Fibroblast of upper back skin (primary cell): ENCODE data around the gene SLC29A4.

Experiments used
- DNase-seq: peaks from one replicate; pipeline ENCODE4 v3.0.0-alpha.2; 2013

The SLC29A4 gene

GRCh38 chr7:5330288-5330687 is 47.5 kb downstream of the SLC29A4 start:
- DNase-seq, result no peak

DNA sequence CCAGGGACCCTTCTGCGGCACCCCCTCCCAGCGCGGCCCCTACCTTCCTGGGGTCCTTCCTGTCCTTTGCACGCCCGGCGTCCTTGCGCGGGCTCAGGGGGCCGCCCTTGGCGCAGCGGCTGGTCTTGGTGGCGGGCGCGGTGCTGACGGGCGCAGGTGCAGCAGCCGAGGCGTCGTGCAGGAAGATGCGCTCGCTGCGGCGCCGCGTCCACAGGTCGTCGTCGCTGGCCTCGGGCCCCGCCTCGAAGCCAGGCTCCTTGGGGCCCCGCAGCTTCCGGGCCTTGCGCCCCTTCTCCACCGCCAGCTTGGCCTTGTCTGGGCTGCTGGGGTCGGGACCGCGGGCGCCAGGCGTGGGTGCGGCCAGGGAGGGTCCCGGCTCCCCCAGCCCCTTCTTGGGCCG is 49.8 kb downstream of the SLC29A4 start:
- DNase-seq, result no peak

GRCh38 chr7:5333121-5334045 is 50.6 kb downstream of the SLC29A4 start:
- no peak for DNase-seq

GRCh38 chr7:5334671-5335070 is 51.9 kb downstream of the SLC29A4 start:
- no peak for DNase-seq

DNA sequence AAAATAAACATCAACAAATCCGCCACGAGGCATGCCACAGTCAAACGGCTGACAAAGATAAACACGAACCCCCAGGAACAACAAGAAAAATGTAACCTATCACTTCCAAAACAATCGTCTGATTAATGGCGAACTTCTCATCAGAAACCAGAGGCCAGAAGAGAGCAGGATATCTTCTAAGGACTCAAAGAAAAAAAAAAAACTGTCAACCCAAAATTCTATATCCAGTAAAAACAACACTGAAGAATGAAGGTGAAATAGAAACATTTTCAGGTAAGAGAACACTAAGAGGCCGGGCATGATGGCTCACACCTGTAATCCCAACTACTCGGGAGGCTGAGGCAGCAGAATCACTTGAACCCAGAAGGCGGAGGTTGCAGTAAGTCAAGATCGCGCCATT is 54.3 kb downstream of the SLC29A4 start:
- DNase-seq, result no peak

DNA sequence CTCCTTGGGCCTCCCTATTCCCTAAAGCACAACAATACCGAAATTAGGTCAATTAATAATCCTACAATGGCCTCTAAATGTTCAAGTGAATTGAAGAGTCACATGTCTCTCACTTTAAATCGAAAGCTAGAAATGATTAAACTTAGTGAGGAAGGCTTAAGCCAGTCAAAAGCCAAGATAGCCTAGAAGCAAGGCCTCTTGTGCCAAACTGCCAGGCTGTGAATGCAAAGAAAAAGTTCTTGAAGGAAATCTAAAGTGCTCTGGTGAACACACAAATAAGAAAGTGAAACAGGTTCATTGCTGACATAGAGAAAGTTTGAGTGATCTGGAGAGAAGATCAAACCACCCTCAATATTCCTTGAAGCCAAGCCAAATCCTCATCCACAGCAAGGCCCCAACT is 57.2 kb downstream of the SLC29A4 start:
- no peak for DNase-seq

DNA sequence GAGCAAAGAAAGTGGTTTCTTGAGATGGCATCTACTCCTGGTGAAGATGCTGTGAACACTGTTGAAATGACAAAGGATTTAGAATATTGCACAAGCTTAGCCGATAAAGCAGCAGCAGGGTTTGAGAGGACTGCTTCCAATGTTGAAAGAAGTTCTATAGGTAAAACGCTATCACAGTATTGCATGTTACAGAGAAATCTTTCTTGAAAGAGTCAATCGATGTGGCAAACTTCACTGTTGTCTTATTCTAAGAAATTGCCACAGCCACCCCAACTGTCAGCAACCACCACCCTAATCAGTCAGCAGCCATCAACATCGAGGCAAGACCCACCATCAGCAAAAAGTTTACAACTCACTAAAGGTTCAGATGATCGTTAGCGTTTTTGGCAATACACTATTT is 59.9 kb downstream of the SLC29A4 start:
- no peak for DNase-seq

- no peak for DNase-seq
Observed at GRCh38 chr7:5343884-5344283, 61.1 kb downstream of the SLC29A4 start.

- no peak for DNase-seq
Observed at GRCh38 chr7:5344342-5344741, 61.6 kb downstream of the SLC29A4 start.

- DNase-seq, result no peak
Observed at GRCh38 chr7:5345171-5345570, 62.4 kb downstream of the SLC29A4 start.

GRCh38 chr7:5345671-5346070 is 62.9 kb downstream of the SLC29A4 start:
- no peak for DNase-seq

GRCh38 chr7:5348134-5349004 is 65.6 kb downstream of the SLC29A4 start:
- no peak for DNase-seq

- no peak for DNase-seq
Observed at GRCh38 chr7:5349005-5349380, 66.2 kb downstream of the SLC29A4 start.

DNA sequence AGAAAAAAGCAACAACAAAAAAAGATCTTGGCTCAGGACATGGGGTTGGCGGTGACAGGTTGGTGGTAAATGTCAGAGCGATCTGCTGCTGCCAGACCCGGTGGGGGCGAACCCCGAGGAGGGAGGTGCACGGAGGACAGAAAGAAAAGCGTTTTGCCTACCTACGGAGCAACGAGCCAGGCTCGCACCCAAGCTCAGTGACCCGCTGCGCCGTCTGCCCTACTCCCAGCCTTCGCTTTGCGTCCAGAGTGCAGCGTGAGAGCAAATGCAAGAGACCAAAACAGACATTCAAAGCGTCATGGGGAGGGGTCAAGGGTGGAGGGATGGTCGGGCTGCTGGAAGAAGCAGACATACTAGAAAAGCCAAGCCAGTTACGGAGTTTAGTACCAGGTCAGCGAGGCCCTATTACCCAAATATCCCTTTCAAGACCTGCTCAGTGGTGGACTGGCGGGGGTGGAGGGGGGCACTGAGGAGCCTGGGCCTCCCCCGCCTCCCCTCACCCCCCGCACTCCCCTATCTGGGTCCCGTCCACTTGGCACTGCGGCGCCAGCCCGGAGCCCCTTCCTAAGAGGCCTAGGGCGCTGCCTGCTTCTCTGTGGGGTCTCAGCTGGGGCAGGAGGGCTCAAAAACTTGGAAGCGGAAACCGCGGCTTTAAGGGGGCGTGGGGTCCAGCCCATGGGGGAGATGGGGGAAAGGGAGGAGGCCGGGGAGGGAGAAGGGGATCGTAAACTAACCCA is 66.9 kb downstream of the SLC29A4 start:
- DNase-seq, result no peak

DNA sequence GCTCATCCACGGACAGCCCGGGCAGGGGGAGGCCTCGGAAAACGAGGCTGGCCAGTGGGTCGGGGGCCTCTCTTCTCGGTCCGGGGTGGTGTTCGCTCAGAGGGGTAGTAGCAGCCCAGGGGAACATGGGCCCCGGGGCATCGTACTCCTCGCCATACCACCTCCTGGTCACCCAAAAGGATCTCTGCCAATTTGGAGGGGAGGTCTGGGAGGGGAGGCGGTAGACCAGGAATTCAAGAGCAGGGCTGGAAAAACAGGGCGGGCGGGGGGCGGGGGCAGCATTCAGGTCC is 67.4 kb downstream of the SLC29A4 start:
- DNase-seq, result no peak

- DNase-seq, result no peak
Observed at GRCh38 chr7:5350600-5351385, 68.0 kb downstream of the SLC29A4 start.

DNA sequence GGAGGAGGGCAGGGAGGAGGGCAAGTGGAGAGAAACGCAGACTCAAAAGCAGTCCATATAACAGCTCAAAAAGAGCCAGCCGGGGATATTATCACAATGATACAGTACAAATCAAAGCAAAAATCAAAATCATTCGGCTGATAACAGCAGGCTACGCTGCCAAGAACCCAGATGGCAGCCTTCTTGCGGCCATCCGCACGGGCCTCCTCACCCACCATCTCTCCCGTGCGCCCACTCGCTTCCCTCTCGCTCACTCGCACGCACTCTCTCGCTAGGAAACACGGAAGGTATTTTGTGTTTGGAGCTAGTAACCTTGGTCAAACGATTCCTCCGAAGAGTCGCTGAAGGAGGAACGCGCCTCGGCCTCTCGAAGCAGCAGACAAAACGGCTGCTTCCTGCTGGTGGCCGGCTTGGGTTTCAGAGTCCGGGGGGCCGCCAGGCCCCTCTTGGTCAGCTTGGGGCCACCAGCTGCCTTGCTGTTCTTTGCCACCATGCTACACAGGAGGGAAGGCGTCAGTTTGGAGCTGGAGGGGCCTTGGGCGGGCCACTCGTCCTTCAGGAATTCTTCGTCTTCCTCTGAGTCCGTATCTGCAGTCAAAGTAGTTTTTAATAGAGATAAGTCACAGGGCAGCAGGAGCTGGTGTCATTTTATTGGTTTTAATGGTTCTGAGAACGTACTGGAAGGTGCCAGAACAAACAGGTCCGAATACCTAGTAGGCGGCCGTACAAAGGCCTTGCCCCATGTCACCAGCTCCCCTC is 68.9 kb downstream of the SLC29A4 start:
- DNase-seq, result no peak

GRCh38 chr7:5352440-5353010 is 69.8 kb downstream of the SLC29A4 start:
- DNase-seq, result no peak

- no peak for DNase-seq
Observed at GRCh38 chr7:5354460-5355232, 71.9 kb downstream of the SLC29A4 start.
